HL-60/S4 treated with retinoic acid at 250 ng/mL for 4 days and 3 days (cell line): Measurements from ENCODE around the gene KCNAB2.

ENCODE experiments used
- in situ Hi-C: fragments of 300-500 bp; cut with MboI; formaldehyde crosslinking; loops from 2 replicates; pipeline ENCODE4 v1.7.0; 2022; ENCODE audit warnings: low sequenced_read_pairs

Gene KCNAB2

GRCh38 chr1:6094801-6095505 lies 49.3 kb downstream of the KCNAB2 start:
- in situ Hi-C loops = no loop called here

GRCh38 chr1:6095511-6096242 lies 50.0 kb downstream of the KCNAB2 start:
- in situ Hi-C loops = no loop called here

GRCh38 chr1:6096243-6097116 lies 50.8 kb downstream of the KCNAB2 start:
- in situ Hi-C loops = no loop called here

DNA sequence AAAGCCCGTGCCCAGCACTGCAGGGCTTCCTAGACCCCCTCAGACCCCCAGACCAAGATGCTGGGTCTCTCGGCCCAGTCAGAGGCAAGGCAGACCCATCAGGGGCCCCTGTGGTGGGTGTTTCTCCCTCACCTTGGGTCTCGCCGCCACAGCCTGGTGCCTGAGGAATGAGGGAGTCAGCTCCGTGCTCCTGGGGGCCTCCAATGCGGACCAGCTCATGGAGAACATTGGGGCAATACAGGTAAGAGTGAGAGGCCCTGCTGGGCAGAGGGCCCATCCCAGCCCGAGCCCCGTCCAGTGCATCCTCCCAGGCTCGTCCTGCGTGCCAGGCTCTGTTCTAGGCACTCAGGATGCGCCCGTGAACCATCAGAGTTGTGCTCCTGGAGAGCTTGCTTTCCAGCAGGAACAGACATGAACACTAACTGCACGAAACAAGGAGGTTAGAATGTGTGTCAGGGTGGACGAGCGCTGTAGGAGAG lies 51.5 kb downstream of the KCNAB2 start:
- in situ Hi-C loops = no loop called here

DNA sequence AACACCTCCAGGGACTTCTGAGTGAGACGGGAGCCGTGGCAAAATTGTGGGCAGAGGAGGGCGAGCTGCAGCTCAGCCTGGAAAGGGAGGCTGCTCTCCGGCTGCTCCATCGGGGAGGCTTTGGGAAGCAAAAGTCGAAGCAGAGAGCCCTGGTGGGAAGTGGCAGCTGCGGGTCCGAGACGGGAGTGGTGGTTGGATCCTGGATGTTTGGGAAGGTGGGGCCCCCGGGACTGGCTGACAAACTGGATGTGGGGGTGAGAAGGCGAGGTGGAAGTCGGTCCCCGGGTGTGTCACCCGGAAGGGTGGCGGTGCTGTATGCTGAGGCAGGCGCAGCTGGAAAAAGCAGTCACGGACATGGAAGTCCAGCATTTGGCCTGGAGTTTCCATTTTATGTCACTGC lies 52.1 kb downstream of the KCNAB2 start:
- in situ Hi-C loops = no loop called here

DNA sequence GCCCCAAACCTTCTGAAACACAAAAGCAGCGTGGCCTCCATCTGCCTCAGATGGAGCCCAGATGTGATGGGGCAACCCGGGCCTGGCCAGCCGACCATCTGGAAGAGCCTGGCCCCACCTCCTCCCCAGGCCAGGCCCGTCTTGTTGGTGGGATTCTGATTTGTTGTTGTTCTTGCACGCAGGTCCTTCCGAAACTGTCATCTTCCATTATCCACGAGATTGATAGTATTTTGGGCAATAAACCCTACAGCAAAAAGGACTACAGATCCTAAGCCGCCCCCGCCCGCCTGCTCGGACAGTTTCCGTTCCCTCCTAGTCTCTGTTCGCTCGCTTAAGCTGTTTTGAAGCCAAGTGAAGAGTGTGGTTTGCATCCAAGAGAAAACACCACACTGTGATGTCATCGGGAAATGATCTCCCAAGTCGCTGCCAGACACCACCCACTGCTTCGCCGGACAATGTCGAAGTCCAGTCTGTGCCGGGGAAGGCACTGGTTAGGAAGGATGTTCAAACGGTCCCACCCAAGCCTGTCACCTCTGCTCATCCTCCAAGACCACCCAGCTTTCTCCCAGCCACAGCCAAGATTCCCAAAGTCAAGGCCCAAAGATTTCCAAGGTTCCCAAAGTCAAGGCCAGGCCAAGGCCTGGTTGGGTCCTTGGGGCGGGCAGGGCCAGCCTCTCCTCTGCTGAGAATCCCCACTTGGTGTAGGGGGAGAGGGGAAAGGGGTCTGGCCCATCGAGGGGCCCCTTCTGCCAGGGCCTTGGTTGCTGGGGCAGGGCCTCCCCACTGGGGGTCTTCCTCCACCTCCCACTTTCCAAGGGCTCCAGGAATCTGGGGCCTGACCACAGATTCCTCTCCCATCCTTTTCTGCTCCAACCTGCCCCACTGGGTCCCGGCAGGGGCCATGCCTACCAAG lies 52.9 kb downstream of the KCNAB2 start:
- in situ Hi-C loops = no loop called here

DNA sequence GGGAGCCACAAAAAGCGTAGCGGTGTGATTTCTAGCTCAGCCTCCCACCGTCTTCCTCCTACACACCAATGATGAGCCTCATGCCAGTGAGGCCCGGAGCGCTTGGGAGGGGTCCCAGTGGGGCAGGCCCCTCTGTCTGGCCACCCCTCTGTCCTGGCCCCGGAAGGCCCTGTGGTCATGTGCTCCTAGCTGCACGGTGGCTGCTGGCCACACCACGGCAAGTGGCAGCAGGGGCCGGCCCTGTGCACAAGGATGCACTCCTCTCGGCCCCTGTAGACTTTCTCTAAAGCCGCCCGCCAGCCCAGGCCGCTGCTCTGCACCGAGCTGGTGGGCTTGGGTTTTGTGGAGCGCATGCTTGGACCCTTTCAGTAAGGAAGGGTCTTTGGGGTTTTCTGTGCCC lies 53.6 kb downstream of the KCNAB2 start:
- in situ Hi-C loops = no loop called here

DNA sequence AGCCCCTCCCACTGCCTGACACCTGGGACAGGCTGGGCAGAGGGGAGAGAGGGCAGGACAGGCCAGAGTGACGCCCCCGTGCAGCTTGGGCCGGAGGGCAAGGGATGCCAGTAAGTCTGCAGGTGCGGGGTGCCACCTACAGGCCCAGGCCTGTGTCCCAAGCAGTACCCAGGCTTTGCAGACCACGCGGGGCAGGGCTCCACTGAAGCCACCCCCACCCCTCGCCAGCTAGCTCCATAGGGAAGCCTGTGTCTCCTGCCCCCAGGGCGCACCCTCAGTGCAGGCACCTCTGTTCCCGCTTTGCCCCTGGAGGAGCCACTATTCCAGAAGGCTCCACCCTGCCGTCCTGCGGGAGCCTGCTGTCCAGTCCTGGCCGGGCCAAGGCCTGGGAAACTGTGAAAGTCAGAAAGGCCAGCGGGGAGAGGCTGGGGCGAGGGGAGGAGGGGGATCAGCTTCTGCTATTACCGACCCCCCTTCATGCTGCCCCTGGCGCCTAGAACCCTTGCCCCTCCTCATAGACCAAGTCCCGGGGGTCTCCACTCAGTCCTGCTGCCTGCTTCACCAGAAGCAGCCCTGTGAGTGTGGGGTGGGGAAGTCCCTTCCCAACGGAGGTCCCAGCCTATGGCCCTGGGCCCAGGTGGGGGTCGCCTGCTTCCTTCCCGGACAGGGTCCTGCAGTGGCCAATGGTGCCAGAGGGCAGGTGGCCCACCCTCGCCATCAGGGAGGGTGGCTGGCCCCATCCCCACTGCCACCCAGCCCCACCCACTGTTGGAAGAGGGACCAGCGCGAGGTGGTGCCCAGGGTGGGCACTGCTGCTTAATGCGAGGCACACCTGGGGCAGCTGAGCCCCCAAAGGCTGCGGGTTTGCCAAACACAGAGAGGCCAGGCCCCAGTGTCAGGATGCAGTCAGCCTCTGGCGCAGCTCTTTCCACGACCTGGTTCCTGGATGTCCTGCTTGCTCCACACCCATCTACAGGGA lies 54.4 kb downstream of the KCNAB2 start:
- in situ Hi-C loops = no loop called here

DNA sequence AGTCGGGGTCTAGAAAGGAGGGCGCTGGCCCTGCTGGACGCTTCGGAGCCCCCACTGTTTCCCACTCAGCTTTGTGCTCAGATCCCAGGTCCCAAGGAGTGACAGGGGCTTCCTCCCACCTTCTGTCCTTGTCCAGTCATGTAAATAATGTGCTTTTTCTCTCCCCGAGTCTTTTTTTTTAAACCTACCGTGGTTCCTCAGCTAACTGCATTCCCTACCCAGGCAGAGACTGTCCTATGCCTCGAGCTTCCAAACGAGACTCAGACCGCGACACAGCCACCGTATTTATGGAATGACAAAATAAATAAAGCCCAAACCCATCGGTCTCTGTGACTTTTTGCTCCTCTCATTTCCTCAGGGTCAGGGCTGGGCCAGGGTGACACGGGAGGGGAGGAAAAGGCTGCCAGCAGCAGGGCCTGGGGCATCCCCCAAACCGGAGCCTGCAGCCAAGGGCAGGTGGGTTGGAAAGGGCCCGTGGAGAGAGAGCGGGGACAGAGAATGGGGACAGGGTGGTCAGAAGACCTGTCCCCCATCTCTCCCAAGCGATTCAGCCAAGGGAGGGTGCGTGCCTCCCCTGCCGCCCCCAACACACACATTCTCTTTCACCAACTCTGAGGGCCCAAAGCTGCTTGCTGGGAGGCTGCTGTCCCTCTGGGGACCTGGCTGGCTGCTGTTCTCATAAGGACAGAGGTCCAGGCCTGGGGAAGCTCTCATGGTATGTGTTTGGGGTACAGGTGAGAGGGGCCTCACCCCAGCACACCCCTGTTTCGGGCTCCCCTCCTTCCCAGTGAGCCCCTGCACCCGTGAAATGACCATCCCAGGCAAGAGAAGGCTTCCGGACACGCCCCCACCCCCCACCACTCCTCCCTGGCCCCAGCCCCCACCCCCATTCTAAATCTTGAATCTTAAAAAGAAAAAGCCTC lies 55.4 kb downstream of the KCNAB2 start:
- in situ Hi-C loops = no loop called here

- in situ Hi-C loops = no loop called here
These were observed 56.3 kb downstream of the KCNAB2 start for GRCh38 chr1:6101826-6102531.

GRCh38 chr1:6102532-6102845 lies 56.8 kb downstream of the KCNAB2 start:
- in situ Hi-C loops = no loop called here

GRCh38 chr1:6103111-6103853 lies 57.6 kb downstream of the KCNAB2 start:
- in situ Hi-C loops = no loop called here

DNA sequence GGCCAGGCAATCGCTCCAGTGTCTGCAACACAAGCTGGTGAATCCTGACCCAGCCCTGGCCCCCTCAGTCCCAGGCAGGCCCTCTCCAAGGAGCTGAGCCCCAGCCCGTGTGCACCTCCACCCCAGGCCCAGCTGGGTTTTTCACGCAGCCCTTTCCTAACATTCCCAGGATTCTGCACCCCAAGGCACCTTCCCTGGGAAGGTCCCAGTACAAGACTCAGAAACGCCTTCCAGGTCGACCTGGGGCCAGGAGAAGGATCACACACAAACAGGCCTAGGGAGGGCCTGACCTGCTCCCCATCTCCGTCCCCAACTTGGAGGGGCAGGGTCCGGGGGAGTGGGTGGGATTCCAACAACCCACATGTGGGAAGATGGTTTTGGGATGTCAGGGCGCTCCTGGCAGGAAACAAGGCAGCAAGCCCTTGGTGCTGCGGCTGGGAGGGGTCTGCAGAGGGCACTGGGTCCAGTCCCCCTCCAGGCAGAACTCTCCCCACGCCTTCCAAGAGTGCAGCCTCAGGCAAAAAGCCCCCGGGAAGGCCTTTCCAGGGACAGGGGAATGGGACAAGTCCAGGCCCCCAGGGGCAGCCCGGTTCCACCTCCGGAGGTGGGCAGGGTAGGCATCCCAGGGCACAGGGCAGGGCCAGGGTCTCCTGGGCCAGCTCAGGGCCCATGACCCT lies 58.3 kb downstream of the KCNAB2 start:
- in situ Hi-C loops = no loop called here

DNA sequence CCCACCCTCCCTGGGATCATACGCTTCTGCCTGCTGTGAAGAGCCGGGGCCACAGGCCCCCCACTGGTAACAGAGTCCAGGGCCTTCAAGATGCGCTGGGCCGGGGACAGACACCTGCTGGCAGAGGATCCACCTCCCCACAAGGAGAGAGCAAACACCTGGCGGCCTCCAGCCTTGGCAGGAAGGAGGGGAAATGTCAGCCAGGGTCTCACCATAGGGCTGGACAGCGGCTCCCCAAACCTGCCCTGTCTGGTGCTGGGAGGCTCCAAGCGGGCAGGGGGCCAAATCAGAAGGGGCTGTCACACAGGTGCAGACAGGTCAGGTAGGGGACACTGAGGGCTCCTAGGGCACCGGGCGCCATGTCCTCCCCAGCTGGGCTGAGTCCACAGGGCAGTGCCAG lies 58.9 kb downstream of the KCNAB2 start:
- in situ Hi-C loops = no loop called here

DNA sequence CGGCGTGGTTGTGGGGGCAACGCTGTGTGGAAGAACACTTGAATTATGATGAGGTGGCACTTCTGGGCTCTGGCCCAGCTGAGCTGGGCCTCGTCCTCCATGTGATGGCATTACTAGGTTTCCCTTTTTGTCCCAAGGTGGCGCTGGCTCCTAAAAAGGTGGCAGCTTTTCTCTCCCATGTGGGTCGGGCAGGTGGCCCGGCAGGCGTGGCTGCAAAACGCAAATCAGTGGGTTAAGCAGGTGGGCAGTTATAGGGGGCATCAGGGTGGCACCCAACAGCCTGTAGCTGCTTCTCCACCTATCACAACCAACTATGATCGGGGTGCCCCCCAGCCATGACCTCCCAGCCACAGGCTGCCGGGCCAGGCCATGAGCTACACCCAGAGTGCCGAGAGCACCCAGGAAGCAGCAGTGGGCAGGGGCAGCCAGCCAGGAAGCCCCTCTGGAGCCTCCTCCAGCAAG lies 59.6 kb downstream of the KCNAB2 start:
- in situ Hi-C loops = no loop called here

DNA sequence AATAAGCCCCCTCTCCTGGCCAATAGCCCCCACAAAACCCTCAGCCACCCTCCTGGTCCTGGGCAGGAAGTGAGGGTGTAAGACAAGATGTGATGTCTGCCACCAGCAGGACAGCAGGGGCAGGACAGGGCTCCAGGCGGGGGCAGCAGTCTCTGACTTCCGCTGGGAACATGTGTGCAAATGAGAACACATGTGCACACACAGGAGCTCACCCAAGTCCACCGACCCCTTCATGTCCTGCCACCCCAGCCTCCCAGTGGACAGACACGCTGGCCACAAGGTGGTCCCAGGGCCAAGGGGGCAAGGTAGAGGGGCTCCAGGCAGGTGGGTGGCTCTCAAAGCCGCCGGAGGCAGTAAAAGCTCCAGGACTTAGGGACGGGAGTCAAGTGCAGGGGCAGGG lies 60.1 kb downstream of the KCNAB2 start:
- in situ Hi-C loops = no loop called here
